Activated CD4-positive, alpha-beta memory T cell treated with anti-CD3 and anti-CD28 coated beads for 36 hours (primary cell): Measurements from ENCODE around the gene MINDY4. TPM values are rescaled to one million over a fixed set of nuclear protein-coding genes. Genes with fewer than 3 reads are reported as not detected.

ENCODE experiments used
- CTCF ChIA-PET: fragments of 350-600 bp; sonication (Branson Sonifier 250); formaldehyde crosslinking; loops from one replicate; lab custom pipeline; 2021; ENCODE audit warnings: antibody characterized with exemption, inconsistent platforms; lab: Charles Lee
- POLR2A ChIA-PET: fragments of 350-600 bp; sonication (Branson Sonifier 250); formaldehyde crosslinking; loops from one replicate; lab custom pipeline; 2021; ENCODE audit warnings: antibody characterized with exemption; lab: Charles Lee
- DNase-seq: peaks from one replicate; pipeline ENCODE4 v3.0.0-alpha.2; 2020
- H3K27ac Mint-ChIP-seq: one replicate; pipeline ENCODE4 v1.8.0; 2021; ENCODE audit warnings: mixed read lengths
- H3K27me3 Mint-ChIP-seq: one replicate; pipeline ENCODE4 v1.8.0; 2021; ENCODE audit warnings: mixed read lengths
- H3K36me3 Mint-ChIP-seq: one replicate; pipeline ENCODE4 v1.8.0; 2021; ENCODE audit warnings: mixed read lengths
- H3K4me1 Mint-ChIP-seq: one replicate; pipeline ENCODE4 v1.8.0; 2021; ENCODE audit warnings: low read depth, mixed read lengths
- H3K4me3 Mint-ChIP-seq: one replicate; pipeline ENCODE4 v1.8.0; 2021; ENCODE audit warnings: mild to moderate bottlenecking, mixed read lengths
- H3K9me3 Mint-ChIP-seq: one replicate; pipeline ENCODE4 v1.8.0; 2021; ENCODE audit warnings: mixed read lengths
- intact Hi-C: fragments of 100-400 bp; cut with micrococcal nuclease; formaldehyde crosslinking; loops from one replicate; pipeline ENCODE4 v1.15.1; 2023
- total RNA-seq, 2 experiments: library from RNA; stranded (reverse); gene quantifications; one replicate each; pipeline ENCODE4 v1.2.3, GENCODE V29; 2021

Gene MINDY4
- total RNA-seq, 2 experiments from 2014 or later = 1.1 to 1.6 TPM

DNA sequence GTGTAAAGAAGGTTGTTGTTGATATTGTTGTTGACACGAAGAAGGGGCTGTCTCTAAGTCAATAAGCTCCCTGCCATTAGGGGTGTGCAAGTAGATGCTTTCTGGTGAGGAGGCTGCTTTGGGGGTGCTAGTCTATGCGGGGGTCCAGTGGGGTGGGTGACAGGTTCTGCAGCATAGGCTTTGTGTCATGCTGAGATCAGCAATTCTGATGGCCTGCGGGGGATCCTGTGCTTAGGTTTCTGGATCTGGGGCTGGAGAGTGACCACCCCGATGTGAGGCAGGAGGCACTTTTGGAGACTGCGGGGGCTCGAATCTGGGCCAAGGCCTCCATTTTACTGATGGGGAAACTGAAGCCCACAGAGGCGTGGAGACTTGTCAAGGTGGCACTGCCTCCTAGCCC lies 145.6 kb downstream of the MINDY4 start:
- no peak for DNase-seq
- Mint-ChIP-seq H3K9me3 (no peaks in the 10 kb centered on the region), H3K4me1 (no peaks in the 10 kb centered on the region), H3K27me3 (no peaks in the 10 kb centered on the region), H3K4me3 (no peak overlapping the region), H3K36me3 (no peaks in the 10 kb centered on the region), H3K27ac (no peak overlapping the region)
- POLR2A ChIA-PET = no interaction called here
- CTCF ChIA-PET = no interaction called here
- intact Hi-C loops = no loop called here

DNA sequence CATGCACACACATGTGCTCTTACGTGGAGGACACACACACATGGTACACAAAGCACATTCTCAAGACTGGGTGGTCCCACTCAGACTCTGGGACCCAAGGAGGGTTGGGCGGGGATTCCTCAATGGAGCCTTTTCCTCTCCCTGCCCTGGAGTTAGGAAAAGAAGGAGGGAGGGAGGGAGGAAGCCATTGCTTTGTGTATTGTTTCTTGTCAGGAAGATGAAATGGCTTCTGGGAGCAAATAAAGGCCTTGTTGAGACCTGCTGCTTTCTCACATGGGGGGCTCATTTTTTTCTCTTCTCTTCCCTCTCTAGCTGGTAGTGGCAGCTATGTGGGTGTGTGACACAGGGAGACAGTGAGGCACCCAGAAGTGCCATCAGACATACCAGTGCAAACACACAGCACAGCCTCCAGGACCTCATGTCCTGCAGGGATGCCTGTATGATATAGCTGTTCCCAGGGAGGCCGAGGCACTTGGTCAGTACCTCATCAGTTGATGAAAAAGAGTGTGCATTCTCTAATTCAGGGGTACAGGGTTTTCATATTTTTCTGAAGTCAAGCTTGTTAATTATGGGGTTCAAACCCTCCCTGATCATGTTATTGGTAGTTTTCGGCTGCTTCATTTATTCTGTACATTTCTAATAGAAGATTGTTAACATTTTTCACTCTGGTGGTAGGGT lies 146.1 kb downstream of the MINDY4 start:
- H3K36me3 Mint-ChIP-seq = no peaks in the 10 kb centered on the region
- H3K27ac Mint-ChIP-seq = no peak overlapping the region
- no peaks in the 10 kb centered on the region for H3K27me3 Mint-ChIP-seq
- no peaks in the 10 kb centered on the region for H3K4me1 Mint-ChIP-seq
- intact Hi-C loops = no loop called here
- ChIA-PET CTCF (no interaction called here), POLR2A (no interaction called here)
- no peaks in the 10 kb centered on the region for H3K9me3 Mint-ChIP-seq
- H3K4me3 Mint-ChIP-seq = no peak overlapping the region
- no peak for DNase-seq

DNA sequence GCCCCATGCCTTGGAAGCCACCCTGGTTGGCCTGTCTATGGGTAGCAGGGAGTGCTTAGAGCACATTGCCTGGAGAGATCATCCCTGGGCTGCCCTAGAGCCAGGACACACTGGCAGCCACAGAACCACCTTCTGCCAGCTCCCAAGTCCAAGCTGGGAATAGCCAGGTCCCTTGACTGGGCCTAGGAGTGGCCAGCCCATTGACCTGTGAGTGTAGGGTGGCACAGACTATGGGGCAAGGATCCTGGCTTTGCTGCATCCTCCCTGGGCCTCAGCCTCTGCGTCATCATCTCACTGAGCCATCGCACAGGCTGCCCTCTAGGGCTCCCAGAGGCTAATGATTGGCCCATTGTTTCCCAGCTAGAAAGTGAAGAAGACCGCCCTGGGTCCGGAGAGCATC lies 147.5 kb downstream of the MINDY4 start:
- Mint-ChIP-seq H3K27me3 (no peaks in the 10 kb centered on the region), H3K27ac (no peak overlapping the region), H3K4me3 (no peak overlapping the region), H3K9me3 (no peaks in the 10 kb centered on the region), H3K36me3 (no peaks in the 10 kb centered on the region), H3K4me1 (no peaks in the 10 kb centered on the region)
- intact Hi-C loops = no loop called here
- ChIA-PET POLR2A (no interaction called here), CTCF (no interaction called here)
- DNase-seq = no peak

DNA sequence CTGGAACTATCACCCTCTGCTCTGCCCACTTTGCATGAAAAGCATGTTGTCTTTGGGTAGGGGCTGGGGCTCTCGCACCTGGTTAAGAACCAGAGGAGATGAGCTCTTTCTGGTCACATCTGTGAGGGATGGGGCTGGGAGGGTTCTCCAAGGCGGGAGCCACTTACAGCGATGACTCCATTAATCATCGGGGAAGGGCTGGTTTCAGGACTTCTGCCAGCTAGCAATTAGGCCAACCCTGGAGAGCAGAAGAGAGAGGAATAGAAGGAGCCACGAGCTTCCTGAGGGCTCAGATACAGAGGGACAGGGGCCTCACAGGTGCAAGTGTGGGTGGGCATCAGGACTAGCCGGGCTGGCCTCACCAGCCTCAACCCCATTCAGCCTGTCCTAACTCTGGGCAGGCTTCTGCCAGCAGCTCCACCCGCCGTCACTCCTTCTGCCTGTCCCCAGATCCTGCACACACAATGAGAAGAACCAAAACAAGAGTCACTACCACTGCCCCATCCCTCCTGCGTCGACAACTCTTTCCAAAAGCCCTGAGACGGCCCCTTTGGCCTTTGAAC lies 148.9 kb downstream of the MINDY4 start:
- ChIA-PET POLR2A (interaction anchor here (0.5 kb wide), 1 partner anchor 10 kb away, joined by 3 read pairs; no protein-coding TSS in a partner anchor), CTCF (no interaction called here)
- Mint-ChIP-seq H3K27ac (no peak overlapping the region), H3K4me3 (no peak overlapping the region), H3K27me3 (no peaks in the 10 kb centered on the region), H3K36me3 (no peaks in the 10 kb centered on the region), H3K4me1 (no peaks in the 10 kb centered on the region), H3K9me3 (no peaks in the 10 kb centered on the region)
- DNase-seq = no peak
- intact Hi-C loops = no loop called here

DNA sequence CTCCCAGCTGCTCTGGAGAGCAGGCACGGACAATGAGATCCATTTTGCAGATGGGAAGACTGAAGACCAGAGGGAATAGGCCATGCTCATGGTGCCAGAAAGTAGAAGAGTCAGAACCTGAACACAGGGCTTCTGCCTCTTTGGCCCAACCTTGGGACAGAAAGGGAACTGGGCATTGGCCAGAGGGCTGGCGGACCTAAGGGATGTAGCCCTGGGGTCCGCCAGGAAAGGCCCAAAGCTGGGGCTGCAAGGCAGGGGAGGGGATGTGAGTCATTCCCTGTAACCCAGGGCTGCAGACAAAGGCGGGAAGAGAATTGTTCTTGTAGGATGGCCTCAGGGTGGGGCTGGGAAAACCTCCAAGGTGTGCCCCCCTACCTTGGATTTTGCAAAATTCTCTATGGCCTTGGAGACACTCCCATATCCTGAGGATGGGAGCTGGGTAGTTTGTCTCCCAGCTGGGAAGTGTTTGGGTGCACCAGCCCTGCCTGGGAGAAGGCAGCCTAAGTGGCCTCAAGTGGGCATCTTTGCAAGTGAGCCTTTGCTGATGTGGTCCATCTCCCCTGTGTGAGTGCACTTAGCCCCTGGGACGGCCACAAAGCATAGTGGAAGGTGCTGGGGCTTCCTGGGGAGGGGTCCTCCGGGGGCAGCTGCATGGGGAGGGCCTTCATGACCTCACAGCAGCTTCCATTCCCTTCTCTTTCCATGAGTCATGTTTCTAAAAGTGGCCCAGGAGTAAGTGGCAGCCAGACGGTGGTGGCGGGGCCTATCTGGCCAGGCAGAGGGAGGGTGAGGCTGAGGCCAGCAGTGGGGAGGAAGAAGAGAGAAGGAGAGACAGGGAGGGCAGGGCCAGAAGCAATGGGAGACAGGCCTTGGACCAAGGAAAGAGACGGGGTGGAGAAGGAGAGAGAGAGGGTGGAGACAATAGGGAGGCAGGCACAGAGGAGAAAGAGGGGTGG lies 149.6 kb downstream of the MINDY4 start:
- Mint-ChIP-seq H3K9me3 (no peaks in the 10 kb centered on the region), H3K27me3 (no peaks in the 10 kb centered on the region), H3K27ac (no peak overlapping the region), H3K36me3 (no peaks in the 10 kb centered on the region), H3K4me1 (no peaks in the 10 kb centered on the region), H3K4me3 (no peak overlapping the region)
- CTCF ChIA-PET = no interaction called here
- DNase-seq = no peak
- POLR2A ChIA-PET = interaction anchor here (0.5 kb wide), 1 partner anchor 9 kb away, joined by 3 read pairs; no protein-coding TSS in a partner anchor
- intact Hi-C loops = no loop called here

DNA sequence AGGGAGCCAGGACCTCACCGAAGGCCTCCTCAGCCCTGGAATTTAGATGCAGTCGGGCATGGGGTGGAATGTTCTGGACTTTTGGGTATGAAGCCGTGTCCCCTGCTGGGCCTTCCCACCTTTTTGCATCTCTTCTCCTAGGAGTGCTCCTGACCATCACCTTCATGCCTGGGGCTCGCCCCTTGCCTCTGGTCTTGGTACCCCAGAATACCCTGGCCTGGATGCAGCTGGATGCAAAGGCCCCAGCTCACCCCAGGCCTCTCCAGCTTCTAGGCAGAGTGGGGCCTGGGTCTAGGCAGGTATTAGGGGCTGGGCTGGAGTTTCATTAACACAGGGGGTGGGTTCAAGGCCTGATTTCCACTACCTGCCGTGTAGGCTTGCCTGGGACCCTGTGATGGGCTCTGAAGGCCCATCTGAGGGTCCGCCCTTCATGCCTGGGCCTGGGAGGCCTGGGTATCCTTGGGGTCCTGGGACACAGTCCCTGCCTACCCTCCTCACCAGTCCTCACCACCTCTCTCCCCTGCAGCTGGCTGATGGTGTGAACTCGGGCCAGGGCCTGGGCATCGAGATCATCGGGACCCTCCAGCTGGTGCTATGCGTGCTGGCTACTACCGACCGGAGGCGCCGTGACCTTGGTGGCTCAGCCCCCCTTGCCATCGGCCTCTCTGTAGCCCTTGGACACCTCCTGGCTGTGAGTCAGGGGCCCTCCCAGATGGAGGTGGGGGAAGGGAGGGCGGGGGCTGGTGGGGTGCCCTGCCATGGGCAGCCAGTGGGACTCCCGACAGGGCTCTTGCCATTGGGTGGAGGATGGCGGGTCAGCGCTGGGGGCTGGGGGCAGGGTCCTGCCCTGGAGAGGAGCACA lies 150.6 kb downstream of the MINDY4 start:
- Mint-ChIP-seq H3K27me3 (no peaks in the 10 kb centered on the region), H3K27ac (no peak overlapping the region), H3K36me3 (no peaks in the 10 kb centered on the region), H3K4me3 (no peak overlapping the region), H3K4me1 (no peaks in the 10 kb centered on the region), H3K9me3 (peaks cover 4% of the 10 kb centered on the region)
- peak; percentile 4 for DNase-seq
- ChIA-PET POLR2A (no interaction called here), CTCF (no interaction called here)
- intact Hi-C loops = no loop called here

DNA sequence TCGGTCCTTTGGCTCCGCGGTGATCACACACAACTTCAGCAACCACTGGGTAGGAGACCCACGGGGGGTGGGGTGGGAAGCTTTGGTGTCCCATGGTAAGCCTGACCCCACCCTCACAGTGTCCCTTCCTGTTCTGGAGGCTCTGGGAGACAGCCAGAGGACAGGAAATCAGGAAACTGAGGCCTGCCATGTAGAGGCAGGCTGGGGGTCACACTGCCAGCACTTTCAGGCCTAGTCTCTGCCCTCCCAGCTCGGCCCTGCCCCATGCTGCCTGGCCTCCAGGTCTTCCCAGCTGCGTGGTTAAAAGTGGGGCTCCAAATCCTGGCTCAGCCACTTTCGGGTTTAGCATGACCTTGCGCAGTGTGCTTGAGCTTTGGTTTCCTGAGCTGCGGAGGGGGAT lies 151.4 kb downstream of the MINDY4 start:
- intact Hi-C loops = no loop called here
- Mint-ChIP-seq H3K27me3 (no peaks in the 10 kb centered on the region), H3K4me3 (no peak overlapping the region), H3K36me3 (no peaks in the 10 kb centered on the region), H3K4me1 (no peaks in the 10 kb centered on the region), H3K27ac (no peak overlapping the region), H3K9me3 (peaks cover 12% of the 10 kb centered on the region)
- ChIA-PET POLR2A (no interaction called here), CTCF (interaction anchor here (1.2 kb wide), 1 partner anchor 63 kb away, joined by 4 read pairs; no protein-coding TSS in a partner anchor)
- no peak for DNase-seq

DNA sequence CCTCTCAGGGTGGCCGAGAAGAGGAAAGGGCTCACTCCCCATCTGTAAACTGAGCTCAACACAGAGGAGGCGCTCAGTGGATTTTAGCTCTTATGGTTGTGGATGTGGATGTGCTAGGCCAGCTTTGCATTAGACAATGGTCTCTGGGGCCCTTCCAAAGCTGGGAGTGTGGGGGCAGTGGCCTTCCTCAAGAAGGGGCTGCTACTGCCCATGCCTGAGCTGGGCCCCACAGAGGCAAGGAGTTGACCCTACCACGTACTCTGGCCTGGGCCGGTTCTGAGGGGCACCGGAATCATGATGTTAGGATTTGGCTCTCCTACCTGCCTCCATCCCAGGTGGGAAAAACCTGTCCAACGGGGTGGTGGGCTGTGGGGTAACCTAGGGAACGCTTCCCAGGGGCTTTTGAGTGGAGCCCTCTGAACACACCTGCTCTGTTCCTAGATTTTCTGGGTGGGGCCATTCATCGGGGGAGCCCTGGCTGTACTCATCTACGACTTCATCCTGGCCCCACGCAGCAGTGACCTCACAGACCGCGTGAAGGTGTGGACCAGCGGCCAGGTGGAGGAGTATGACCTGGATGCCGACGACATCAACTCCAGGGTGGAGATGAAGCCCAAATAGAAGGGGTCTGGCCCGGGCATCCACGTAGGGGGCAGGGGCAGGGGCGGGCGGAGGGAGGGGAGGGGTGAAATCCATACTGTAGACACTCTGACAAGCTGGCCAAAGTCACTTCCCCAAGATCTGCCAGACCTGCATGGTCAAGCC lies 152.0 kb downstream of the MINDY4 start:
- DNase-seq = peak; percentile 3
- H3K36me3 Mint-ChIP-seq = no peaks in the 10 kb centered on the region
- peaks cover 14% of the 10 kb centered on the region for H3K9me3 Mint-ChIP-seq
- no peak overlapping the region for H3K4me3 Mint-ChIP-seq
- POLR2A ChIA-PET = no interaction called here
- H3K27me3 Mint-ChIP-seq = no peaks in the 10 kb centered on the region
- CTCF ChIA-PET = interaction anchor here (1.2 kb wide), 1 partner anchor 62 kb away, joined by 4 read pairs; no protein-coding TSS in a partner anchor
- no peak overlapping the region for H3K27ac Mint-ChIP-seq
- no peaks in the 10 kb centered on the region for H3K4me1 Mint-ChIP-seq
- intact Hi-C loops = no loop called here

DNA sequence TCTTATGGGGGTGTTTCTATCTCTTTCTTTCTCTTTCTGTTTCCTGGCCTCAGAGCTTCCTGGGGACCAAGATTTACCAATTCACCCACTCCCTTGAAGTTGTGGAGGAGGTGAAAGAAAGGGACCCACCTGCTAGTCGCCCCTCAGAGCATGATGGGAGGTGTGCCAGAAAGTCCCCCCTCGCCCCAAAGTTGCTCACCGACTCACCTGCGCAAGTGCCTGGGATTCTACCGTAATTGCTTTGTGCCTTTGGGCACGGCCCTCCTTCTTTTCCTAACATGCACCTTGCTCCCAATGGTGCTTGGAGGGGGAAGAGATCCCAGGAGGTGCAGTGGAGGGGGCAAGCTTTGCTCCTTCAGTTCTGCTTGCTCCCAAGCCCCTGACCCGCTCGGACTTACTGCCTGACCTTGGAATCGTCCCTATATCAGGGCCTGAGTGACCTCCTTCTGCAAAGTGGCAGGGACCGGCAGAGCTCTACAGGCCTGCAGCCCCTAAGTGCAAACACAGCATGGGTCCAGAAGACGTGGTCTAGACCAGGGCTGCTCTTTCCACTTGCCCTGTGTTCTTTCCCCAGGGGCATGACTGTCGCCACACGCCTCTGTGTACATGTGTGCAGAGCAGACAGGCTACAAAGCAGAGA lies 152.7 kb downstream of the MINDY4 start:
- H3K27ac Mint-ChIP-seq = no peak overlapping the region
- CTCF ChIA-PET = interaction anchor here (1.2 to 1.5 kb wide), 2 partner anchors 15 to 61 kb away, joined by 4 to 6 read pairs; no protein-coding TSS in a partner anchor
- H3K4me1 Mint-ChIP-seq = no peaks in the 10 kb centered on the region
- intact Hi-C loops = no loop called here
- no peaks in the 10 kb centered on the region for H3K36me3 Mint-ChIP-seq
- POLR2A ChIA-PET = no interaction called here
- no peak overlapping the region for H3K4me3 Mint-ChIP-seq
- peaks cover 14% of the 10 kb centered on the region for H3K9me3 Mint-ChIP-seq
- DNase-seq = peak; percentile 4
- H3K27me3 Mint-ChIP-seq = no peaks in the 10 kb centered on the region

DNA sequence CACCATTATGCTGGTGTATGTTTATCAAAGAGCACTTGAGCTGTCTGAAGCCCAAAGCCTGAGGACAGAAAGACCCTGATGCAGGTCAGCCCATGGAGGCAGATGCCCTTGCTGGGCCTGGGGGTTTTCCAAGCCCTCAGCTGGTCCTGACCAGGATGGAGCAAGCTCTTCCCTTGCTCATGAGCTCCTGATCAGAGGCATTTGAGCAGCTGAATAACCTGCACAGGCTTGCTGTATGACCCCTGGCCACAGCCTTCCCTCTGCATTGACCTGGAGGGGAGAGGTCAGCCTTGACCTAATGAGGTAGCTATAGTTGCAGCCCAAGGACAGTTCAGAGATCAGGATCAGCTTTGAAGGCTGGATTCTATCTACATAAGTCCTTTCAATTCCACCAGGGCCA lies 153.4 kb downstream of the MINDY4 start:
- Mint-ChIP-seq H3K4me1 (no peaks in the 10 kb centered on the region), H3K9me3 (peaks cover 14% of the 10 kb centered on the region), H3K27ac (no peak overlapping the region), H3K36me3 (no peaks in the 10 kb centered on the region), H3K4me3 (no peak overlapping the region), H3K27me3 (no peaks in the 10 kb centered on the region)
- ChIA-PET POLR2A (no interaction called here), CTCF (interaction anchor here (1.5 kb wide), 1 partner anchor 14 kb away, joined by 6 read pairs; no protein-coding TSS in a partner anchor)
- peak; percentile 4 for DNase-seq
- intact Hi-C loops = no loop called here
